IPS-20b (cell line): Measurements from ENCODE around the gene ITGA6.

ENCODE experiments used
- H3K27ac ChIP-seq: one replicate; pipeline ENCODE4 v1.5.1; 2013; ENCODE audit warnings: low read length
- H3K27me3 ChIP-seq: 2 replicates; pipeline ENCODE4 v1.6.1; 2013; ENCODE audit warnings: mild to moderate bottlenecking, low read length, inconsistent platforms; ENCODE audit not compliant: insufficient read depth
- H3K36me3 ChIP-seq: 2 replicates; pipeline ENCODE4 v1.6.1; 2013; ENCODE audit warnings: low read depth, mild to moderate bottlenecking, inconsistent platforms, low read length, moderate library complexity; ENCODE audit not compliant: insufficient read depth
- H3K4me1 ChIP-seq: 2 replicates; pipeline ENCODE4 v1.6.1; 2013; ENCODE audit warnings: mild to moderate bottlenecking, control low read depth, inconsistent platforms, low read length, moderate library complexity; ENCODE audit not compliant: insufficient read depth
- H3K4me3 ChIP-seq: 2 replicates; pipeline ENCODE4 v1.5.1; 2013; ENCODE audit warnings: mild to moderate bottlenecking, low read length, inconsistent platforms
- H3K9ac ChIP-seq: 2 replicates; pipeline ENCODE4 v1.6.1; 2013; ENCODE audit warnings: low read depth, mild to moderate bottlenecking, inconsistent platforms, low read length, moderate library complexity
- H3K9me3 ChIP-seq: 2 replicates; pipeline ENCODE4 v1.6.1; 2013; ENCODE audit warnings: mild to moderate bottlenecking, low read depth, low read length, inconsistent platforms; ENCODE audit not compliant: insufficient read depth

The ITGA6 gene

GRCh38 chr2:172427256-172427989 is at the start of gene ITGA6:
Gene ITGA6, plus strand, starts transcription at chr2:172427586.
- Histone ChIP-seq H3K27ac (no peak within 1 kb of the TSS), H3K36me3 (peaks cover 3% of the 10 kb centered on the region; the same call in 1 of the 2 replicates), H3K27me3 (peaks cover 8% of the 10 kb centered on the region; the same call in 1 of the 2 replicates), H3K4me3 (peak within 1 kb of the TSS; percentile 93), H3K9ac (peak within 1 kb of the TSS; percentile 84; the same call in 1 of the 2 replicates), H3K9me3 (no peaks in the 10 kb centered on the region), H3K4me1 (peaks cover 38% of the 10 kb centered on the region)

GRCh38 chr2:172380436-172381274 is 46.7 kb upstream of the ITGA6 start:
- H3K4me3 ChIP-seq = peak overlapping the region; percentile 56
- H3K27me3 ChIP-seq = no peaks in the 10 kb centered on the region
- H3K9me3 ChIP-seq = peaks cover 4% of the 10 kb centered on the region; the same call in 1 of the 2 replicates
- H3K4me1 ChIP-seq = peaks cover 20% of the 10 kb centered on the region; the same call in 1 of the 2 replicates
- peak overlapping the region; percentile 91 for H3K9ac ChIP-seq
- H3K36me3 ChIP-seq = no peaks in the 10 kb centered on the region
- peak overlapping the region; percentile 96 for H3K27ac ChIP-seq

DNA sequence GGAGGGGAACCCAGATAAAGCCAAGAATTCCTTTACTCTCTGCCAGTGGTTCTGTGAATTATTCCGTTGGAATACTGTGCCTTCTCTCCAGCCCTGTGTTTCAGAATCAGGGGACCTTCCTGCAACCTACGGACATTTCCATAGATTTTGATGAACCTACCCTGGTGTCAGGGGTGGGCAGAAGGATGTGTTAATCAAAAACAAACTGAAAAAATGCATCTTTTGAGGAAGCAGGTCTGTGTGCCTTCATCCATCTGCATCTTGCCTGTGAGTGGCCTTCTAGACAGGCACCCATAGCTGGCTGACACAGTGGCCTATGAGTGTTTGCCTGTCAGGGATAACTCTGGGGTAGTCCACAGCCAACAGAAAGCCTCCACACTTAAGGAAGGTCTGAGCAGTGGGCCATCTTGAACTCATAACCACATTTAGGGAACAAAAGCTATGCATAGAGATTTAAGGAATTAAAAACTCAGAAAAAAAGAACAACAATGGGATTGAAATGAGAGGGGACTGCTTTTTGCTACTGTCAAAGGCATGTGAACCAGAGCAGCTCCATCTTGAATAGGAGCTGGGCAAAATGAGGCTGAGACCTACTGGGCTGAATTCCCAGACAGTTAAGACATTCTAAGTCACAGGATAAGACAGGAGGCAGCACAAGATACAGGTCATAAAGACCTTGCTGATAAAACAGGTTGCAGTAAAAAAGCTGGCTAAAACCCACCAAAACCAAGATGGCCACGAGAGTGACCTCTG is 45.9 kb upstream of the ITGA6 start:
- H3K36me3 ChIP-seq = no peaks in the 10 kb centered on the region
- H3K27ac ChIP-seq = peak overlapping the region; percentile 96
- H3K9me3 ChIP-seq = peaks cover 4% of the 10 kb centered on the region; the same call in 1 of the 2 replicates
- peak overlapping the region; percentile 91 for H3K9ac ChIP-seq
- H3K27me3 ChIP-seq = peaks cover under 1% of the 10 kb centered on the region; the same call in 1 of the 2 replicates
- peak overlapping the region; percentile 56 for H3K4me3 ChIP-seq
- peaks cover 20% of the 10 kb centered on the region; the same call in 1 of the 2 replicates for H3K4me1 ChIP-seq

- Histone ChIP-seq H3K9ac (no peak overlapping the region), H3K4me3 (no peak overlapping the region), H3K36me3 (no peaks in the 10 kb centered on the region), H3K9me3 (no peaks in the 10 kb centered on the region), H3K27ac (no peak overlapping the region), H3K4me1 (peaks cover 7% of the 10 kb centered on the region; the same call in 1 of the 2 replicates), H3K27me3 (peaks cover 4% of the 10 kb centered on the region; the same call in 1 of the 2 replicates)
Observed at GRCh38 chr2:172387361-172387760, 40.0 kb upstream of the ITGA6 start.

DNA sequence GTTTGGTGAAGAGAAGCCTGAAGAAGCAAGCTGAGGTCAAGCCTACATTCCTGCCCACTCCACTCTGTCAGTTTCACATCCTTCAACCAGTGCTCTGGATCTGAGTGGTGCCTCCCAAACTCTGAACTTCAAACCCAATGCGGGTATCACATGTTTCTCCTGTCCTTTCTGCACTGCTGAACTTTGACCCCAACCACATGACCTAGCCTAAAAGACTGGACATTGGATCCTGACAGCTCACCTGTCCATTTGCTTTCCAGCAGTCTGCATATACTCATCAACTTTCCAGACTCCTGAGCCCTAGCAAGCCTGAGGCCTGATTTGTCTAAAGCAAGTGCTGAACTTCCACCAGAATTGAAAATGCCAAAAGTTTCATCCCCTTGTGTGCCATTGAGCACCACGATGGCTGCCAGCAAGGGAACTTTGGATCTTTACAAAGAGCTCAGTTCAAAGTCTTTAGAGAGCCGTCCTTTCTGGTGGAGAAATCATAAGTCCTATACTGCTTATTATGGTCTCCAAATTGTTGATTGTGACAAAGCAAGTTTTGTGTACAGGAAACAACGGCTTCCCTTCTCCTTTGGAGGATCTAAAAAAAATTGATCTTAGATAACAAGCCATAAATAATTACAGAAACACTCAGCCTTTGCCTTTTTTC is 37.6 kb upstream of the ITGA6 start:
- no peaks in the 10 kb centered on the region for H3K36me3 ChIP-seq
- no peak overlapping the region for H3K4me3 ChIP-seq
- H3K9me3 ChIP-seq = no peaks in the 10 kb centered on the region
- no peak overlapping the region for H3K27ac ChIP-seq
- no peak overlapping the region for H3K9ac ChIP-seq
- H3K4me1 ChIP-seq = peaks cover 7% of the 10 kb centered on the region; the same call in 1 of the 2 replicates
- peaks cover 4% of the 10 kb centered on the region; the same call in 1 of the 2 replicates for H3K27me3 ChIP-seq

GRCh38 chr2:172394002-172394401 is 33.4 kb upstream of the ITGA6 start:
- Histone ChIP-seq H3K9ac (no peak overlapping the region), H3K4me1 (peaks cover 7% of the 10 kb centered on the region; the same call in 1 of the 2 replicates), H3K9me3 (no peaks in the 10 kb centered on the region), H3K27me3 (no peaks in the 10 kb centered on the region), H3K36me3 (no peaks in the 10 kb centered on the region), H3K4me3 (no peak overlapping the region), H3K27ac (no peak overlapping the region)

DNA sequence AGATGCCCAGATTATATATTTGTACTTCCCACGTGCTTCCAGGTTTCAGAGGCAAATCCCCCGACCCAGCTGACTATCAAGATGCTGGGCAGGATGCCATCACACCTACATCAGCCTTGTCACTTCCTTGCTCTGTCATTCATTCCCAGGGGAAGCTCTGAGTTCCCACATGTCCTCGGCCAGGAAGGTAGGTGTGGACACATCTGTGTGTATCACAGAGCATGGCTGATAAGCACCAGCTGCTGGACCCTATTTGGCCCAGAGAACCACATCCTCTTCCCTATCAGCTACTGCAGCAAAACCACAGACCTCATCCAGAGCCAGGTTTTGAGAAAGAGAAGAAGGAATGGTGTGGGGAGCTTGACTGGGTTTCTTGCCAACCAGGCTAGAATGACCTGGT is 31.9 kb upstream of the ITGA6 start:
- H3K4me1 ChIP-seq = peaks cover 7% of the 10 kb centered on the region; the same call in 1 of the 2 replicates
- no peak overlapping the region for H3K9ac ChIP-seq
- H3K36me3 ChIP-seq = no peaks in the 10 kb centered on the region
- no peaks in the 10 kb centered on the region for H3K27me3 ChIP-seq
- no peak overlapping the region for H3K27ac ChIP-seq
- H3K4me3 ChIP-seq = no peak overlapping the region
- no peaks in the 10 kb centered on the region for H3K9me3 ChIP-seq

GRCh38 chr2:172397148-172397834 is 30.1 kb upstream of the ITGA6 start:
- H3K4me1 ChIP-seq = no peaks in the 10 kb centered on the region
- no peaks in the 10 kb centered on the region for H3K27me3 ChIP-seq
- no peak overlapping the region for H3K4me3 ChIP-seq
- H3K9me3 ChIP-seq = no peaks in the 10 kb centered on the region
- H3K36me3 ChIP-seq = no peaks in the 10 kb centered on the region
- no peak overlapping the region for H3K9ac ChIP-seq
- no peak overlapping the region for H3K27ac ChIP-seq

DNA sequence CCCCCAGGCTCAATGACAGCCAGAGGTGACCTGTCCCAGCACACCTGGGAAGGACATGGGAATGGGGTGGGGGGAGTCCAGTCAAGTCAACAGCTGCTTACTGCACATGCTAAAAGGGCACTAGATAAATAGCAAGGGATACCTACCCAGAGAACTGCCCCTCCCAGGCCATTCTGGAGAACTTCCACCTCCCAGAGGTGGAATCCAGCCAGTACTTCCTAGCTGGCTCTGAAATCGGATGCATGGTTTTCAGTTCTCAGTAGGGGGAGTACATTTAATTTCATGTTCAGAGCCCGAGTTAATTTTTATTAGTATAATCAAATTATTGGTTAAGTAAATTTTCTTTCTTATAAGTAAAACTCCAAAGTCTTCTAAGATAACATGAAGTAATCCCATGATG is 28.9 kb upstream of the ITGA6 start:
- Histone ChIP-seq H3K4me1 (no peaks in the 10 kb centered on the region), H3K36me3 (no peaks in the 10 kb centered on the region), H3K27me3 (no peaks in the 10 kb centered on the region), H3K27ac (no peak overlapping the region), H3K4me3 (no peak overlapping the region), H3K9ac (no peak overlapping the region), H3K9me3 (no peaks in the 10 kb centered on the region)

- Histone ChIP-seq H3K27me3 (no peaks in the 10 kb centered on the region), H3K9me3 (no peaks in the 10 kb centered on the region), H3K36me3 (no peaks in the 10 kb centered on the region), H3K9ac (no peak overlapping the region), H3K4me3 (no peak overlapping the region), H3K4me1 (no peaks in the 10 kb centered on the region), H3K27ac (no peak overlapping the region)
Observed at GRCh38 chr2:172399765-172400164, 27.6 kb upstream of the ITGA6 start.
